ENCODE results near the gene ZBTB46.

The ZBTB46 gene

GRCh38 chr20:63694584-63695423 lies 136.3 kb downstream of the ZBTB46 start:
- DNase-seq (ENCODE audit: low read depth): no peak

GRCh38 chr20:63693733-63694583 lies 137.1 kb downstream of the ZBTB46 start:
- DNase-seq (ENCODE audit: low read depth): no peak

All from activated T-helper 1 cell treated with Interleukin-2 at 50 U/mL for 16 hours (primary cell).